ENCODE measurements around the gene ZNF57.
"Not testable (repeated sequence)": the region's sequence is repeated elsewhere in the genome, so short reads cannot be mapped to it uniquely, and the experiment has no call there.

Gene ZNF57

DNA sequence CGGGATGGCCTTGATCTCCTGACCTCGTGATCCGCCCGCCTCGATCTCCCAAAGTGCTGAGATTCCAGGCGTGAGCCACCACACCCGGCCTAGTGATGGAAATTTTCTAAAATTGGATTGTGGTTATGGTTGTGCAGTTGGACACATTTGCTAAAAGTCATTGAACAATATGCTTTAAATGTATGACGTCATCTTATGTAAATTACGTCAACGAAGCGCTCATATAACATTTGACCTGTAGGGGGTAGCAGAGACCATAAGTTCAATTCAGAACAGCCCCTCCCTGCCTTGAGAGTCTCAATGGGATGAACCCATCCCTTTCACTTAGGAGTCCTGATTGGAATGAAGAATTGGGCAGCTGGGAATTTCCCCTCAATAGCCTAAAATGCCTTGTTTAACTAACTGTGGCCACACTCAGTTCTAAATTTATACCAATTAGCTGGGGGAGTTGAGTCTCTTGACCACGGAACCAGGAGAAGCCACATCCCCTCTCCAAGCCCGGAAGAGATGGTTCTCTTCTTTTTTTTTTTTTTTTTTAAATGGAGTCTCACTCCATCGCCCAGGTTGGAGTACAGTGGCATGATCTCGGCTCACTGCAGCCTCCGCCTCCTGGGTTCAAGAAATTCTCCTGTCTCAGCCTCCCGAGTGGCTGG, 61.4 kb downstream of the ZNF57 start:
- CTCF ChIA-PET, result interaction anchor here (0.7 to 3.9 kb wide), 27 partner anchors 10 to 510 kb away, joined by 3 to 48 read pairs (median 4); partner anchors contain the start of genes CELF5, GADD45B and TLE6

DNA sequence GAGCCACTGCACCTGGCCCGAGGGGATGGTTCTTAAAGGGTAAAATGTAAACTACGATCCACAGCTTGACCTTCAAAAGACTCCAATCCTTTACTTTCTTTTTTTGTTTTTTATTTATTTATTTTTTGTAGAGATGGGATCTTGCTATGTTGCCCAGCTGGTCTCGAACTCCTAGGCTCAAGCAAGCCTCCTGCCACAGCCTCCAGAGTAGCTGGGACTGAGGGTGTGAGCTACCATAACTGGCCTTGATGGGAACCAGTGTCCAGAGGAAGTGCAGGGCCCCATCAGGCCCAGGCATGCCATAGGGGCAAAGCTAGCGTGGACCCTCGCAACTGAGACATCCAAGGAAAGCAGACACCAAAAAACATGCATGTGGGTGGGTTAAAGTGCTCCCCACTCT, 62.4 kb downstream of the ZNF57 start:
- ChIA-PET CTCF (interaction anchor here (0.6 to 3.9 kb wide), 22 partner anchors 11 to 510 kb away, joined by 3 to 48 read pairs (median 4); partner anchors contain the start of genes CELF5 and TLE6), POLR2A (no interaction called here)
- no peak for DNase-seq (ENCODE audit: low read depth, low spot score)
- H3K4me3 ChIP-seq (ENCODE audit: low read depth, low read length), result no peak overlapping the region
- TF ChIP-seq, protein P1, sequence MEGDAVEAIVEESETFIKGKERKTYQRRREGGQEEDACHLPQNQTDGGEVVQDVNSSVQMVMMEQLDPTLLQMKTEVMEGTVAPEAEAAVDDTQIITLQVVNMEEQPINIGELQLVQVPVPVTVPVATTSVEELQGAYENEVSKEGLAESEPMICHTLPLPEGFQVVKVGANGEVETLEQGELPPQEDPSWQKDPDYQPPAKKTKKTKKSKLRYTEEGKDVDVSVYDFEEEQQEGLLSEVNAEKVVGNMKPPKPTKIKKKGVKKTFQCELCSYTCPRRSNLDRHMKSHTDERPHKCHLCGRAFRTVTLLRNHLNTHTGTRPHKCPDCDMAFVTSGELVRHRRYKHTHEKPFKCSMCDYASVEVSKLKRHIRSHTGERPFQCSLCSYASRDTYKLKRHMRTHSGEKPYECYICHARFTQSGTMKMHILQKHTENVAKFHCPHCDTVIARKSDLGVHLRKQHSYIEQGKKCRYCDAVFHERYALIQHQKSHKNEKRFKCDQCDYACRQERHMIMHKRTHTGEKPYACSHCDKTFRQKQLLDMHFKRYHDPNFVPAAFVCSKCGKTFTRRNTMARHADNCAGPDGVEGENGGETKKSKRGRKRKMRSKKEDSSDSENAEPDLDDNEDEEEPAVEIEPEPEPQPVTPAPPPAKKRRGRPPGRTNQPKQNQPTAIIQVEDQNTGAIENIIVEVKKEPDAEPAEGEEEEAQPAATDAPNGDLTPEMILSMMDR (IDR thresholded peaks at IDR 0.05; ENCODE audit: insufficient read depth, low read length, missing control alignments), result no peak

More for the DNA sequence above, 61.4 kb downstream of the ZNF57 start:
- no peak for DNase-seq (ENCODE audit: low read depth, low spot score)
- POLR2A ChIA-PET, result interaction anchor here (1.0 kb wide), 1 partner anchor 12 kb away, joined by 4 read pairs; no protein-coding TSS in a partner anchor
- TF ChIP-seq, protein P1 (IDR thresholded peaks at IDR 0.05; ENCODE audit: insufficient read depth, low read length, missing control alignments), result peak; percentile 43
- peak overlapping the region; percentile 12; the same call in 1 of the 2 replicates for H3K4me3 ChIP-seq (ENCODE audit: low read depth, low read length)

DNA sequence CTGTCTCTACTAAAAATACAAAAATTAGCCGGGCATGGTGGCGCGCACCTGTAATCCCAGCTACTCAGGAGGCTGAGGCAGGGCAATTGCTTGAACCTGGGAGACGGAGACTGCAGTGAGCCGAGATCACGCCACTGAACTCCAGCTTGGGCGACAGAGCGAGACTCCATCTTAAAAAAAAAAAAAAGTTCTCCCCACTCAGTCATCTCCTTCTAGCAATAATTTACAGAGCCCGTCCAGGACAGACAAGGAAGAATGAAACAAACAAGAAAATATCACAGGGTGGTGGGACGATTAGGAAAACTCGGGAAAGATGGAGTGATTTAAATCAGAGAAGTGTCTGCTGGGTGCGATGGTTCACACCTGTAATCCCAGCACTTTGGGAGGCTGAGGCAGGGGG, 62.9 kb downstream of the ZNF57 start:
- CTCF ChIA-PET, result interaction anchor here (1.1 to 3.9 kb wide), 9 partner anchors 12 to 466 kb away, joined by 3 to 48 read pairs (median 5); partner anchors contain the start of gene TLE6
- DNase-seq (ENCODE audit: low read depth, low spot score); POLR2A ChIA-PET; H3K4me3 ChIP-seq (ENCODE audit: low read depth, low read length): not testable (repeated sequence)

DNA sequence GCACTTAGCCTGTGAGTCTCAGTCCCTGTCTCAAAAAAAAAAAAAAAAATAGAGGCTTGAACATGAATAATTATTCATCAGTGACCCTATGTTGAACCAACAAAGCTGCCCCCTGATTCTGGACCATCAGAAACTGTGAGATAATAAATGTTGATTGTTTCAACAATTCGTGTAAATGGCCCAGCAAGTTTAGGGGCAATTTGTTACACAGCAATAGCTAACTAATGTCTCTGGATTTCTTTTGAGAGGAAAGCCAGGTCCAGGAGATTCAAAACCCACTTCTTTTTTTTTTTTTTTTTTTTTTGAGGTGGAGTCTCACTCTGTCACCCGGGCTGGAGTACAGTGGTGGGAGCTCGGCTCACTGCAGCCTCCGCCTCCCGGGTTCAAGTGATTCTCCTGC, 64.1 kb downstream of the ZNF57 start:
- no peak overlapping the region for H3K4me3 ChIP-seq (ENCODE audit: low read depth, low read length)
- ChIA-PET POLR2A (interaction anchor here (1.3 kb wide), 1 partner anchor 14 kb away, joined by 5 read pairs; no protein-coding TSS in a partner anchor), CTCF (interaction anchor here (0.8 to 1.8 kb wide), 10 partner anchors 11 to 338 kb away, joined by 3 to 6 read pairs (median 3); no protein-coding TSS in a partner anchor)
- no peak for DNase-seq (ENCODE audit: low read depth, low spot score)
- TF ChIP-seq, protein P1 (IDR thresholded peaks at IDR 0.05; ENCODE audit: insufficient read depth, low read length, missing control alignments), result no peak

DNA sequence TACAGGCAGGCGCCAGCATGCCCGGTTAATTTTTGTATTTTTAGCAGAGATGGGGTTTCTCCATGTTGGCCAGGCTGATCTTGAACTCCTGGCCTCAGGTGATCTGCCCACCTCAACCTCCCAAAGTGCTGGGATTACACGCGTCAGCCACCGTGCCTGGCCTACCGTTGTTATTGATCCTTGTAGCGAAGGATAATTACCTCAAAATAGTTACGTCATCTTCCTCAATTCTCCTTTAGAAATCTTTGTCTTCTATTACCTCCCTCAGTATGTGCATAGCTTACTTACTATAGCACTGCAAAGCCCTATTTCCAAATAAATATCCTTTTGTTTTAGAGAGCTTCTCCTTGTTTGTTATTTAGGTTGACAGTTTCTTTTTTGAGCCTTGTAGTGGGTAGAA, 67.2 kb downstream of the ZNF57 start:
- POLR2A ChIA-PET, result no interaction called here
- H3K4me3 ChIP-seq (ENCODE audit: low read depth, low read length), result no peak overlapping the region
- CTCF ChIA-PET, result interaction anchor here (1.0 to 2.1 kb wide), 6 partner anchors 10 to 178 kb away, joined by 3 to 6 read pairs (median 4); no protein-coding TSS in a partner anchor
- TF ChIP-seq, protein P1 (IDR thresholded peaks at IDR 0.05; ENCODE audit: insufficient read depth, low read length, missing control alignments), result no peak
- DNase-seq (ENCODE audit: low read depth, low spot score), result no peak

All from AG04449 (cell line).